Naive thymus-derived CD8-positive, alpha-beta T cell (primary cell): ENCODE data around the gene AKR7A2. TPM values are rescaled to one million over a fixed set of nuclear protein-coding genes. Genes with fewer than 3 reads are reported as not detected.

Experiments
- ATAC-seq, 2 donors: fragments of 150-1000 bp; cut with Tn5 transposase in 1 of 2; sonication (Bioruptor Pico), chemical (Tn5 transposase) in 1 of 2; 1 replicate in 1 of 2; 2 replicates in 1 of 2; pipeline ENCODE4 v1.10.0; 2021; ENCODE audit warnings: mild to moderate bottlenecking in 2 of 2, moderate library complexity in 2 of 2
- POLR2A ChIA-PET: fragments of 350-600 bp; sonication (Branson Sonifier 250); formaldehyde crosslinking; loops from one replicate; lab custom pipeline; 2021; ENCODE audit warnings: antibody characterized with exemption; lab: Charles Lee
- DNase-seq, 10 donors: peaks; one replicate each; pipeline versions ENCODE4 v3.0.0 to v3.0.0-alpha.2; 2020 to 2022
- H3K27ac Mint-ChIP-seq, 10 donors: one replicate each; pipeline ENCODE4 v1.8.0; 2020 to 2022; ENCODE audit warnings: mild to moderate bottlenecking in 10 of 10, mixed read lengths in 10 of 10, moderate library complexity in 4 of 10, inconsistent platforms in 1 of 10
- H3K27me3 Mint-ChIP-seq, 5 donors: one replicate each; pipeline ENCODE4 v1.8.0; 2021 to 2022; ENCODE audit warnings: mixed read lengths in 5 of 5
- H3K36me3 Mint-ChIP-seq, 3 donors: one replicate each; pipeline ENCODE4 v1.8.0; 2020 to 2022; ENCODE audit warnings: mixed read lengths in 3 of 3, mild to moderate bottlenecking in 2 of 3, inconsistent platforms in 1 of 3
- H3K4me1 Mint-ChIP-seq, 4 donors: one replicate each; pipeline ENCODE4 v1.8.0; 2021 to 2022; ENCODE audit warnings: mixed read lengths in 4 of 4
- H3K4me3 Mint-ChIP-seq, 10 donors: one replicate each; pipeline ENCODE4 v1.8.0; 2020 to 2022; ENCODE audit warnings: mild to moderate bottlenecking in 10 of 10, mixed read lengths in 10 of 10, moderate library complexity in 6 of 10, inconsistent platforms in 1 of 10
- H3K9me3 Mint-ChIP-seq, 9 donors: one replicate each; pipeline ENCODE4 v1.8.0; 2020 to 2022; ENCODE audit warnings: mixed read lengths in 9 of 9, mild to moderate bottlenecking in 3 of 9, inconsistent platforms in 1 of 9, moderate library complexity in 1 of 9
- polyA plus RNA-seq, 3 donors: library from polyadenylated mRNA; unstranded; fragments of 300-500 nt; fragmentation: Illumina TruSeq; gene quantifications; one replicate each; pipeline ENCODE4 v1.2.3, GENCODE V29; 2021
- total RNA-seq, 8 experiments: library from RNA in 2 of 8; stranded (reverse) in 2 of 8; gene quantifications; one replicate each; pipeline ENCODE4 v1.2.3 and lab custom pipeline; 2021 to 2026

The AKR7A2 gene
- total and polyA plus RNA-seq, 5 experiments from 2014 or later = 24.8 to 116 (median 99.3) TPM

DNA sequence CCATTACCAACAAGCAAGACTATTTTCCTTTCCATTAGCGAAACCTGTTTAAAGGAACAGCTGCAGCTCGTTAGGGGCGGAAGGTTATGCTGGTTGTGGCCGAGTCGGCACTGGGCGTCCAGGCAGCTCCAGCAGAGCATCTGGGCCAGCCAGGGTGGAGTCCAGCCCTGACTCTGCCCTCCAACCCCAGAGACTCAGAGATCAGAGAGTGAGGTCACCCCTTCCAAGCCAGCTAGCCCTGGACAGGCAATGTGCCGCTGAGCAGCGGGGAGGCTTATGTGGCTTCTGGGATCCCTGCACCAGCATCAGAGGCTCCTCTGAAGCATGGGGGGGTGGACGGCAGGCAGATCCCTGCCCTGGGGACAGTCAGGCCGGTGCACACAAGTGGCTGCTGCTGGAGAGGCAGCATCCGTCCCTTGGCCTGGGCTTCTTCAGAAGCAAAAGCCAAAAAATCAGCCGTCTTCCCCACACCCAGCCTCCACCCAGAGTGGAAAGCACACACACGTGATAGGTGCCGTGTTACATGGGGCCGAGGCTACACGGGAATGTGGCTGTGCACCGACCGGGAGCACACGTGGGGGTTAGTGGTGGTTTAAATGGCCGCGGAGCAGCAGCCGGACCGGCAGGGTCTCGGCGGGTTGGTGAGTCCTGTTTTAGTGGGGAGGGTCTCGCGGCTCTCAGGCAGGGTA lies 30.3 kb upstream of the AKR7A2 start:
- Mint-ChIP-seq H3K27me3 (no peaks in the 10 kb centered on the region), H3K36me3 (peaks cover 0 to 74% (median 6%) of the 10 kb centered on the region in 3 donors), H3K27ac (peak overlapping the region in 4 of 10 donors; percentile 41 to 84 (median 68)), H3K9me3 (no peaks in the 10 kb centered on the region), H3K4me3 (peak overlapping the region in 2 of 10 donors; percentile 25 to 45), H3K4me1 (peaks cover 0 to 14% (median 6%) of the 10 kb centered on the region in 4 donors)
- DNase-seq (no peak), ATAC-seq (no peak)
- POLR2A ChIA-PET = no interaction called here

DNA sequence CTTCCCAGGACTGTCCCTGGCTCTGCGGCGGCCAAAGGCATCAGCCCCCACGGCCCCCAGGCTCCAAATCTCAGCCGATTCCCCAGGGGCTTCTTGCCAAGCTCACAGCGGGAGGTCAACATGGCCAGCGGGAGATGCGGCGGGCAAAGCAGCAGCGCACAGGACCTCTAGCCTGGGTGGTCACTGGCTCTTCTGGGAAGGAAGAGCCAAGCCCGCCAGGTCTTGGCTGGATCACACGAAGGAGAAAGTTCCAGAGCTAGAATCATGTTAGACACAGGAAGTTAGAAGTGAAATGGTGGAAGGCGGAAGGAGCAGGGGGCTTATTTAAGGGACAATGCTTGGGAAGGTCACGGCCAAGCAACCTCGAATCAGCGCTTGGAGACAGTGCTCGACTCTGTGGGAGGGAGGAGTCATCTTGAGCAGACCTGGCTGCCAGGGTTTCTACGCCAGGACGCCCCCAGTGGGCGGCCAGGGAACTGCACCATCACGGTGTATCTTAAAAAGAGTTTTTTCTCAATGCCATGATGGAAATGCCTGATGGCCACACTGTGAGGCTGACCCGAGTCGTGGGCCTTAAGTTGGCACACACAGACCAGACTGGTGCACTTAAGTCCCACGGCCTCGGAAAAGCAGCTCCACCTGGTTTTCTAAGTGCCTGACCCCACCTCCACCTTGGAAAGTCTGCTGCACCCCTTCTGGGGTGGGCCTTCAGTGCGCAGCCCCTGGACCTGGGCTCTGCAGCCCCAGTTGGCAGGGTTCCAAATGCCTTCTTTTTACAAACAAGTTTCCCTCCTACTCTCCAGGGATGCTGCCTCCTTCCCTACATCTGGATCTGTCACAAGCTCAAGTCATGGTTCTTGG lies 29.5 kb upstream of the AKR7A2 start:
- Mint-ChIP-seq H3K27ac (peak overlapping the region in 9 of 10 donors; percentile 31 to 90 (median 73)), H3K36me3 (peaks cover 0 to 70% (median 6%) of the 10 kb centered on the region in 3 donors), H3K9me3 (no peaks in the 10 kb centered on the region), H3K4me1 (peaks cover 0 to 14% (median 6%) of the 10 kb centered on the region in 4 donors), H3K27me3 (no peaks in the 10 kb centered on the region), H3K4me3 (peak overlapping the region in 2 of 10 donors; percentile 4 to 41)
- DNase-seq (peak; percentile 47 to 80 (median 69)), ATAC-seq (peak; percentile 75 to 87)
- POLR2A ChIA-PET = no interaction called here

DNA sequence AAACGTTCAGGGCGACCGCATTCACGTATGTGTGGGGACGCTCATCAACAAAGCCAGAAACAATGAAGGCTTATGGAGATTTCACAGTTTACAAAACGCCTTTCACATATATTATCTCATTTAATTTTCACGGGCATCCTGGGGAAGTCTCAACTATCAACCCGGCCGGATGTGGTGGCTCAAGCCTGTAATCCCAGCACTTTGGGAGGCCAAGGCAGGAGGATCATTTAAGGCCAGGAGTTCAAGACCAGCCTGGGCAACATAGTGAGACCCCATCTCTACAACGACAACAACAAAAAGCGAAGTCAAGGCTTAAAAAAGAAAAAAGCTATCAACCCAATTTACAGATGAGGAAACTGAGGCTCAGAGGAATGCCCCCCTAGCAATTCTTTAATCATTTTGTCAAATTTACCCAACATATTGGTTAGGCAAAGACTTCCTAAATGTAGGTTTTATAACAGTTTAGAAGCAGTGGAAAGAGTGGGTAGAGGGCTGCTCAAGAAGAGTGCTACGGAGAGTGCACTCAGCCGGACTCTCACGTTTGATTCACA lies 28.5 kb upstream of the AKR7A2 start:
- H3K4me3 Mint-ChIP-seq = no peak overlapping the region
- no peaks in the 10 kb centered on the region for H3K9me3 Mint-ChIP-seq
- H3K27me3 Mint-ChIP-seq = no peaks in the 10 kb centered on the region
- peaks cover 0 to 12% (median 6%) of the 10 kb centered on the region in 4 donors for H3K4me1 Mint-ChIP-seq
- DNase-seq = no peak
- H3K36me3 Mint-ChIP-seq = peaks cover 0 to 61% (median 6%) of the 10 kb centered on the region in 3 donors
- ATAC-seq = no peak
- POLR2A ChIA-PET = no interaction called here
- peak overlapping the region in 4 of 10 donors; percentile 40 to 84 (median 60) for H3K27ac Mint-ChIP-seq

DNA sequence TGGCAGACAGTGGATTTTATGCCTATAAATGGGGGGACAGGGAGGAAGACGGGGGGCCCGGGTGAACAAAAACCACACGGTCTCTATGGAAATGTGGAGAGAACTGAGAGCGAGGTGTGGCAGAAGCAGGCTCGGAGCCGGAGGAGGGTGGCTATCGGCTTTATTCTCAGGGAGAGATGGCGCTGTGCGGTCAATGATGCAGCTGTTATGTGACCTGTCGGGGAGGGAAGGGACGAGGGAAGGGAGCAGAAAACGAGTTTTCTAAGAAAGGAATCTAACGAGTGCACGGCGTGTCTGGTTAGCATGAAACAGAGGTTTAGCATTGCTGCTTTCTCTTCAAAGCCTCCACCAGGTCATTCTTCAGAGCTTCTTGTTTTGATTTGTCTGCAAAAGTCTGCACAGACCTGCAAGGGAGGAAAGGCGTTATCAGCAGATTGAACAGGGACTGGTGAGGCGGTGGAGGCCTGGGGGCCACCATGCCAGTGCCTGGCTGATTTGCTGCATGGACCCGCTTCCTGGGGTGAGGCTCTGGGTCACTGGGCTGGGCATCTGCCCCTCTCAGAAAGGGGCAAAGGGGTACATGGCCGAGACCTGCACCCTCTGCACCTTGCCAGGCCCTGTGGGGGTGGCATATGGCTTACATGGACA lies 27.4 kb upstream of the AKR7A2 start:
- Mint-ChIP-seq H3K36me3 (peaks cover 0 to 52% (median 6%) of the 10 kb centered on the region in 3 donors), H3K4me1 (peaks cover 0 to 10% (median 6%) of the 10 kb centered on the region in 4 donors), H3K4me3 (no peak overlapping the region), H3K27me3 (no peaks in the 10 kb centered on the region), H3K9me3 (no peaks in the 10 kb centered on the region), H3K27ac (peak overlapping the region in 2 of 10 donors; percentile 13 to 40)
- ATAC-seq (no peak), DNase-seq (no peak)
- POLR2A ChIA-PET = no interaction called here

DNA sequence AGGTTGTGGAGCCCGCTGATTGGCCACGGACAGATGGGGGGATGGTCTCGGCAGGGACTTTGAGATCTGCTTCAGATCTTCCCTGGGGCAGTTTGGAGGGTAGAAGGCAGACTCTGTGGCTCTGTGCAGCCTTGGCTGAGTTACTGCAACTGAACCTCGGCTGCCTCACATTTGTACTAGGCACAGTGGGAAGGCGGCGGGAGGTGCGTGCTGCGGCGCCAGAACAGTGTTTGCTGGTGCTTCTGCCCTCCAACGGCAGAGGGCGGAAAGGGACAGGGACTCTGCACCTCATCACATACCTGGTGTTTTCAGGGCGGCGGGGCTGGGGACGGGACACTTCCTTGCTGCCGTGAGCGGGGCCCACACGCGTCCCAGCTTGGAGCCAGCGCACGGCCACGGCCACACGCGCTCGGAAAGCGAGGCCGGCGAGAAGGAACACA lies 26.4 kb upstream of the AKR7A2 start:
- POLR2A ChIA-PET = no interaction called here
- peaks cover 0 to 45% (median 6%) of the 10 kb centered on the region in 3 donors for H3K36me3 Mint-ChIP-seq
- no peaks in the 10 kb centered on the region for H3K27me3 Mint-ChIP-seq
- peaks cover 0 to 9% (median 6%) of the 10 kb centered on the region in 4 donors for H3K4me1 Mint-ChIP-seq
- no peak for ATAC-seq
- peak overlapping the region in 1 of 10 donors; percentile 18 for H3K4me3 Mint-ChIP-seq
- no peaks in the 10 kb centered on the region for H3K9me3 Mint-ChIP-seq
- H3K27ac Mint-ChIP-seq = peak overlapping the region in 1 of 10 donors; percentile 75
- no peak for DNase-seq

DNA sequence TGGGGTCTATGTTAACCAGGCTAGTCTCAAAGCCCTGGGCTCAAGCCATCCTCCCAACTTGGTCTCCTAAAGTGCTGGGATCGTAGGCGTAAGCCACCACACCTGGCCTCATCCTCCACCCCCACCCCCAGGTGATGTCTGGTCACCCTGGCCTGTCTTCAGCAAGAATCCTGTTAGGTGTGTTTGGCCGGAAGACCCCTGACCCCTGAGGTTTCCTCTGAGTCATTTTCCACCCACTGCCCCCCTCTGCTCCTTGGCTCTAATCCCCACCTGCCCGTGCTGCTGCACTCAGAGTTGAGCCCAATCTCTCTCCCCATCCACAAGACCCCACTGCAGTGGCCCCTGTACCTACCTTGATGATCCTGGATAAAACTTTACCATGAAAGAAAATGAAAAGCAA lies 25.3 kb upstream of the AKR7A2 start:
- peak overlapping the region in 2 of 10 donors; percentile 81 to 90 for H3K27ac Mint-ChIP-seq
- H3K36me3 Mint-ChIP-seq = peaks cover 0 to 38% (median 4%) of the 10 kb centered on the region in 3 donors
- H3K4me1 Mint-ChIP-seq = peaks cover 0 to 7% (median 4%) of the 10 kb centered on the region in 4 donors
- H3K4me3 Mint-ChIP-seq = peak overlapping the region in 1 of 10 donors; percentile 61
- POLR2A ChIA-PET = no interaction called here
- no peaks in the 10 kb centered on the region for H3K9me3 Mint-ChIP-seq
- no peaks in the 10 kb centered on the region for H3K27me3 Mint-ChIP-seq
- no peak for ATAC-seq
- no peak for DNase-seq

DNA sequence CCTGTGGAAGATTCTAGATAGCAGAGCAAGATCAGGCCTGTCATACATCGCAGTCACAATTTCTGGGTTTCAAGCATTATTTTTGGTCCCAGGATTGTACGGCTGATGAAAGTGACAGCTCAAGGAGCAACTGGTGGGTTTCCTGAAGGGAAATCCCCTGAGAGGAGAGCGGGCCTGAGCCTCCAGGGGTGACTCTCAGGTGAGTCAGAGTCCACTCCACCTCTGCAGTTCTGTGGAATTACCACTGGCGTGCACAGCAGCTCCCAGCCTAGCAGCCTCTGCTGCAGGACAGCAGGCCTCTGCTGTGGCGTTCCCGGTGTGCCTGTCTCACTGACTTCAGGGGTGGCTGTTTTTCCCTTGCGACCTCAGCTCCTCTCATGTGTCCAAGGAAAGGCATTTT lies 24.6 kb upstream of the AKR7A2 start:
- Mint-ChIP-seq H3K4me1 (peaks cover 0 to 6% (median 1%) of the 10 kb centered on the region in 4 donors), H3K4me3 (no peak overlapping the region), H3K27me3 (no peaks in the 10 kb centered on the region), H3K9me3 (no peaks in the 10 kb centered on the region), H3K36me3 (peaks cover 0 to 33% (median 4%) of the 10 kb centered on the region in 3 donors), H3K27ac (peak overlapping the region in 3 of 10 donors; percentile 41 to 81 (median 80))
- ATAC-seq = peak in 1 of 2 donors; percentile 6
- no peak for DNase-seq
- POLR2A ChIA-PET = interaction anchor here (1.5 kb wide), 1 partner anchor 24 kb away, joined by 3 read pairs; no protein-coding TSS in a partner anchor

DNA sequence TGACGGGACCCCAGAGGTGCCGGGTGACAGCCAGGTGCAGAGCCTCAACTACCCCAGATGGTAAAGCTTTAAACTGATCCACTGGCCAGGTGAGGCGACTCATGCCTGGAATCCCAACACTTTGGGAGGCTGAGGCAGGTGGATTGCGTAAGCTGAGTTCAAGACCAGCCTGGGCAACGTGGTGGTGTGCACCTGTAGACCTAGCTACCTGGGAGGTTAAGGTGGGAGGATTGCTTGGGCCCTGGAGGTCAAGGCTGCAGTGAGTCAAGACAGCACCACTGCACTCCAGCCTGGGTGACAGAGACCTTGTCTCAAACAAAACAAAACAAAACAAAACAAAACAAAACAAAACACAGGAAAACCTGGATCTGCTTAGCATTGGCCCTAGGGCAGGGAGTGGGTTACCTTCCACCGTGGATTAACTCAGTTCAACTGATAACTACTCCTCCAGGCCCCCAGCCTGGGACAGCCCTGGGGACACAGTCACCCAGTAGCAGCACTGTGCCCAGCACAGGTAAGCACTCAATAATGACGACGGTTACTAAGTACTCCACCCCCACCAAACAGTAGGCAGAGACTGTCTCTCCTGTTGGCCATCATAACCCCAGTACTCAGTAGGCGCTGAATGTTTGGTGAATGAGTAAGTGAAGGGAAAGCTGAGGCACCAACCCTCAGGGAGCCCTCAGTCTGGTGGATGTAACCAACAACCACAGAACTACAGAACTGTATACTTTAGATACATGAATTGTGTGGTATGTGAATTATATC lies 21.8 kb upstream of the AKR7A2 start:
- Mint-ChIP-seq H3K36me3 (peaks cover 0 to 10% (median 0%) of the 10 kb centered on the region in 3 donors), H3K4me1 (peaks cover 0 to 2% (median 1%) of the 10 kb centered on the region in 4 donors), H3K9me3 (no peaks in the 10 kb centered on the region), H3K27ac (peak overlapping the region in 3 of 10 donors; percentile 39 to 74 (median 49)), H3K4me3 (peak overlapping the region in 1 of 10 donors; percentile 10), H3K27me3 (no peaks in the 10 kb centered on the region)
- POLR2A ChIA-PET = no interaction called here
- ATAC-seq (no peak), DNase-seq (no peak)

DNA sequence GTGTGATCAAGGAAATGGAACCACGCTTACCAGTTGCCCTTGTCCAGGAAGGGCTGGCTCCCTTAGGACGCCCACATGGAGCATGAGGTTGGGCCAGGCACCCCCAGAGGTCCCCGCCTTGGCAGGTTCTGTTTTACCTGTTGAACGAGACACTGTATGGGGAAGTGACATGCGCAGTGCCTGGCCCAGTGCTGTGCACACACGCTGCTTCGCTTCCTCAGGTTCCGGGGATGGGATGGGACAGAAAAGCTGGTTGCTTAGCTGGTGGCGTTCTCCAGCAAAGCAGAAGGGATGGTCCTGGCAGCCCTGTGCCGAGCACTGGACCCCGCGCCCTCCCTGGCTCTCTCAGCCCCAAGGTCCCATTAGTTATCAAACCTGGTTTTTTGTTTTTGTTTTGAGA lies 20.9 kb upstream of the AKR7A2 start:
- DNase-seq (no peak), ATAC-seq (no peak)
- H3K27ac Mint-ChIP-seq = peak overlapping the region in 1 of 10 donors; percentile 88
- POLR2A ChIA-PET = no interaction called here
- H3K9me3 Mint-ChIP-seq = no peaks in the 10 kb centered on the region
- H3K36me3 Mint-ChIP-seq = peaks cover 0 to 1% (median 0%) of the 10 kb centered on the region in 3 donors
- H3K4me1 Mint-ChIP-seq = peaks cover 0 to 2% (median 1%) of the 10 kb centered on the region in 4 donors
- H3K27me3 Mint-ChIP-seq = no peaks in the 10 kb centered on the region
- no peak overlapping the region for H3K4me3 Mint-ChIP-seq

DNA sequence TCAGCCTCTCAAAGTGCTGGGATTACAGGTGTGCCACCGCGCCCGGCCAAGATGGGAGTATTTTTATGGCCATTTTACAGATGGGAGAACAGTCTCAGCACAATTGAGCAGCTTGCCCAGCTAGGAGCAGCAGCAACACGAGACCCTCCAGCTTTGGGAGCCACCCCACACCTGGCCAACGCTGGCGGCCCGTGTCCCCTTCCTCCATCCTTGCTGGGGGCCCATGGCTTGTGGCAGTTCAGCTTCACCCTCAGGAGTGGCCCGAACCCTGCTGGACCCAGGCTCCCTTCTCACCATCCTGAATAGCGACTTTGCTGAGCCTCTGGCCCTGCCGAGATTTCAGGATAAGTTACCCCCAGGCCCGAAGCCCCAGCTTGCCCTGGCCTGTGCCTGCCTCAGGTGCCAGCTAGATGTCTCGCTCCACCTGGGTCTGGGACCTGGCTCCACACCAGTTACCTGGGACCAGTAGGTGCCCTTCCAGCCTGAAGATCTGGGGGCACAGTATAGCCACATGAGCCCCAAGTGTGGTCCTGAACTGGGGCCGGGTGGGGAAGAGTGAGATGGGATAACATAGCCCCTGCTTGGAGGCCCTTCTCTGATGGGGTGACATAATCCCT lies 19.4 kb upstream of the AKR7A2 start:
- Mint-ChIP-seq H3K4me3 (peak overlapping the region in 1 of 10 donors; percentile 25), H3K36me3 (no peaks in the 10 kb centered on the region), H3K27ac (peak overlapping the region in 3 of 10 donors; percentile 31 to 69 (median 64)), H3K4me1 (peaks cover 0 to 2% (median 1%) of the 10 kb centered on the region in 4 donors), H3K27me3 (no peaks in the 10 kb centered on the region), H3K9me3 (no peaks in the 10 kb centered on the region)
- POLR2A ChIA-PET = no interaction called here
- no peak for ATAC-seq
- no peak for DNase-seq
